Measurements from ENCODE around the gene LHFPL3. TPM values are rescaled to one million over a fixed set of nuclear protein-coding genes. Genes with fewer than 3 reads are reported as not detected.

The LHFPL3 gene
- total and polyA plus RNA-seq, 9 of the 15 experiments (the other 6 are each of a cell fraction or from before 2014, with no cell fraction given), result 0.21 to 0.52 TPM; not detected in 7

- H4K20me1 ChIP-seq (replicated peaks; ENCODE audit: control insufficient read depth, insufficient read depth, low read length), result no peaks in the 10 kb centered on the region
- no peak for DNase-seq (ENCODE audit: extremely low read depth in 1 of 4, low spot score in 3 of 4)
- no peaks in the 10 kb centered on the region for H3K9me1 ChIP-seq (ENCODE audit: control insufficient read depth, insufficient read depth, low read length)
- in situ Hi-C loops (cut with MboI) (no loop called here), intact Hi-C loops (cut with micrococcal nuclease) (no loop called here)
- no peaks in the 10 kb centered on the region for H3K4me1 ChIP-seq (replicated peaks in 1 of 2; ENCODE audit: control insufficient read depth in 2 of 2, insufficient read depth in 2 of 2, low read length in 2 of 2)
- H2AFZ ChIP-seq (ENCODE audit: low read depth, low read length), result no peak overlapping the region
- no peak overlapping the region for H3K27ac ChIP-seq (ENCODE audit: extremely low read depth, low read depth, low read length)
- no peak overlapping the region for H3K4me2 ChIP-seq (ENCODE audit: insufficient read depth, low read length)
- H3K79me2 ChIP-seq (ENCODE audit: control insufficient read depth, insufficient read depth, low read length), result no peaks in the 10 kb centered on the region
- ChIA-PET POLR2A (interaction anchor here (0.6 kb wide), 1 partner anchor 549 kb away, joined by 3 read pairs; no protein-coding TSS in a partner anchor), CTCF (ENCODE audit: low intra/inter-chr PET ratio) (no interaction called here)
- H3K9me3 ChIP-seq (replicated peaks; ENCODE audit: control insufficient read depth, insufficient read depth, low read depth, low read length), result no peaks in the 10 kb centered on the region
- peak; percentile 19 for FAIRE-seq
- ATAC-seq, result no peak
- H3K27me3 ChIP-seq (ENCODE audit: control insufficient read depth in 2 of 2, insufficient read depth in 2 of 2, low read length in 2 of 2), result peaks cover 0 to 6% of the 10 kb centered on the region in 2 experiments; a peak in 2 of 5 replicates
- TF ChIP-seq ZKSCAN1 (IDR thresholded peaks at IDR 0.05; ENCODE audit: low read depth, low read length) (no peak), EGR1 (conservative IDR thresholded peaks at IDR 0.05) (no peak), SIX5 (IDR thresholded peaks at IDR 0.05; ENCODE audit: borderline replicate concordance in 1 of 2, insufficient read depth in 1 of 2, low read depth in 1 of 2, low read length in 2 of 2) (no peak), GABPB1 (CRISPR knock-in tag; IDR thresholded peaks at IDR 0.05) (no peak), E2F4 (CRISPR knock-in tag; IDR thresholded peaks at IDR 0.05; ENCODE audit: low read depth) (no peak), TCF7 (IDR thresholded peaks at IDR 0.05; ENCODE audit: borderline replicate concordance) (no peak), TEAD2 (tag; IDR thresholded peaks at IDR 0.05) (no peak), ZFP91 (CRISPR knock-in tag; IDR thresholded peaks at IDR 0.05) (no peak), RFX5 (IDR thresholded peaks at IDR 0.05; ENCODE audit: low read depth, low read length) (no peak), ZC3H4 (CRISPR knock-in tag; IDR thresholded peaks at IDR 0.05; ENCODE audit: borderline replicate concordance) (no peak), KHSRP (IDR thresholded peaks at IDR 0.05) (no peak), ZNF507 (tag; conservative IDR thresholded peaks at IDR 0.05) (no peak), KLF10 (CRISPR knock-in tag; IDR thresholded peaks at IDR 0.05) (no peak), PHF20 (IDR thresholded peaks at IDR 0.05; ENCODE audit: partially characterized antibody) (no peak)
- no TSS peak for BruUV-seq (replicated peaks)
- H3K36me3 ChIP-seq (ENCODE audit: control insufficient read depth, insufficient read depth, low read length), result no peaks in the 10 kb centered on the region
- no peak overlapping the region for H3K9ac ChIP-seq (ENCODE audit: insufficient read depth in 1 of 2, low read depth in 2 of 2, low read length in 2 of 2)
- H3K4me3 ChIP-seq, result no peak overlapping the region
Measured at GRCh38 chr7:104367926-104368325, 39.5 kb downstream of the LHFPL3 start.

Data from K562 (cell line).